H9 (cell line): ENCODE results near the gene TOMM5. TPM values are rescaled to one million over a fixed set of nuclear protein-coding genes. Genes with fewer than 3 reads are reported as not detected.

Experiments used
- DNase-seq: peaks from one replicate; pipeline ENCODE4 v3.0.0-alpha.2; 2017
- H2AFZ ChIP-seq: one replicate; pipeline ENCODE4 v1.6.1; 2013; ENCODE audit warnings: mild to moderate bottlenecking, low read length, control low read depth, moderate library complexity
- H2AK5ac ChIP-seq: 2 replicates; pipeline ENCODE4 v1.6.1; 2013; ENCODE audit warnings: low read length, control low read depth, mixed read lengths; ENCODE audit not compliant: insufficient read length
- H2BK120ac ChIP-seq: one replicate; pipeline ENCODE4 v1.6.1; 2013; ENCODE audit warnings: low read depth, mild to moderate bottlenecking, low read length, control low read depth, inconsistent platforms; ENCODE audit not compliant: poor library complexity, severe bottlenecking
- H2BK12ac ChIP-seq: 2 replicates; pipeline ENCODE4 v1.6.1; 2013; ENCODE audit warnings: low read length, control low read depth, mixed read lengths, low read depth; ENCODE audit not compliant: insufficient read length
- H2BK15ac ChIP-seq: 2 replicates; pipeline ENCODE4 v1.6.1; 2013; ENCODE audit warnings: low read depth, low read length, control low read depth
- H2BK20ac ChIP-seq: one replicate; pipeline ENCODE4 v1.6.1; 2013; ENCODE audit warnings: low read depth, mild to moderate bottlenecking, low read length, control low read depth, inconsistent platforms; ENCODE audit not compliant: poor library complexity, severe bottlenecking
- H2BK5ac ChIP-seq: 2 replicates; pipeline ENCODE4 v1.6.1; 2013; ENCODE audit warnings: low read length, control low read depth, mixed read lengths; ENCODE audit not compliant: insufficient read length
- H3K14ac ChIP-seq: 2 replicates; pipeline ENCODE4 v1.6.1; 2013; ENCODE audit warnings: low read length, control low read depth; ENCODE audit not compliant: insufficient read depth
- H3K18ac ChIP-seq: 2 replicates; pipeline ENCODE4 v1.6.1; 2013; ENCODE audit warnings: low read depth, mild to moderate bottlenecking, mixed read lengths, low read length, control low read depth; ENCODE audit not compliant: insufficient read length
- H3K23ac ChIP-seq: 2 replicates; pipeline ENCODE4 v1.6.1; 2013; ENCODE audit warnings: low read length, control low read depth, mixed read lengths, low read depth; ENCODE audit not compliant: insufficient read length
- H3K23me2 ChIP-seq: 2 replicates; pipeline ENCODE4 v1.6.1; 2013; ENCODE audit warnings: low read depth, mild to moderate bottlenecking, mixed read lengths, low read length, control low read depth; ENCODE audit not compliant: insufficient read length, poor library complexity, severe bottlenecking
- H3K27ac ChIP-seq: 2 replicates; pipeline ENCODE4 v1.5.1; 2013; ENCODE audit warnings: low read length, control low read depth, mixed read lengths, low read depth; ENCODE audit not compliant: insufficient read length
- H3K27me3 ChIP-seq: 2 replicates; pipeline ENCODE4 v1.6.1; 2013; ENCODE audit warnings: low read length, control low read depth, inconsistent platforms; ENCODE audit not compliant: insufficient read depth
- H3K4ac ChIP-seq: 2 replicates; pipeline ENCODE4 v1.6.1; 2013; ENCODE audit warnings: low read depth, mild to moderate bottlenecking, control low read depth, inconsistent platforms, low read length, moderate library complexity
- H3K4me1 ChIP-seq: 2 replicates; pipeline ENCODE4 v1.6.1; 2013; ENCODE audit warnings: low read length, control low read depth, inconsistent platforms; ENCODE audit not compliant: insufficient read depth
- H3K4me2 ChIP-seq: 2 replicates; pipeline ENCODE4 v1.6.1; 2013; ENCODE audit warnings: low read length, control low read depth, mixed read lengths; ENCODE audit not compliant: insufficient read length, insufficient read depth
- H3K56ac ChIP-seq: 2 replicates; pipeline ENCODE4 v1.6.1; 2013; ENCODE audit warnings: low read depth, mild to moderate bottlenecking, mixed read lengths, low read length, control low read depth; ENCODE audit not compliant: insufficient read length
- H3K79me1 ChIP-seq: 2 replicates; pipeline ENCODE4 v1.6.1; 2013; ENCODE audit warnings: low read depth, mild to moderate bottlenecking, moderate library complexity, low read length, control low read depth, inconsistent platforms; ENCODE audit not compliant: insufficient read depth, poor library complexity, severe bottlenecking
- H3K79me2 ChIP-seq: 2 replicates; pipeline ENCODE4 v1.6.1; 2013; ENCODE audit warnings: low read length, control low read depth, inconsistent platforms; ENCODE audit not compliant: insufficient read depth
- H3K9ac ChIP-seq: 2 replicates; pipeline ENCODE4 v1.6.1; 2013; ENCODE audit warnings: low read length, control low read depth, mixed read lengths; ENCODE audit not compliant: insufficient read length; ENCODE audit errors: extremely low read depth
- H3K9me3 ChIP-seq: one replicate; pipeline ENCODE4 v1.6.1; 2013; ENCODE audit warnings: low read depth, low read length, inconsistent platforms; ENCODE audit not compliant: control insufficient read depth
- H3T11ph ChIP-seq: one replicate; pipeline ENCODE4 v1.6.1; 2013; ENCODE audit warnings: mild to moderate bottlenecking, low read length, control low read depth, inconsistent platforms
- H4K20me1 ChIP-seq: one replicate; pipeline ENCODE4 v1.6.1; 2013; ENCODE audit not compliant: control insufficient read depth, insufficient read length, insufficient read depth
- H4K5ac ChIP-seq: 2 replicates; pipeline ENCODE4 v1.6.1; 2013; ENCODE audit warnings: low read depth, mild to moderate bottlenecking, mixed read lengths, low read length, control low read depth; ENCODE audit not compliant: insufficient read length
- H4K8ac ChIP-seq: replicated peaks from 2 replicates; pipeline ENCODE4 v1.6.1; 2013; ENCODE audit warnings: low read length, control low read depth, mixed read lengths, low read depth; ENCODE audit not compliant: insufficient read length
- H4K91ac ChIP-seq: 2 replicates; pipeline ENCODE4 v1.6.1; 2013; ENCODE audit warnings: low read depth, mild to moderate bottlenecking, moderate library complexity, mixed read lengths, low read length, control low read depth; ENCODE audit not compliant: insufficient read length
- H3K27ac Mint-ChIP-seq, 3 experiments: 2 replicates in 2 of 3; 3 replicates in 1 of 3; pipeline ENCODE4 v1.8.0; 2020 to 2021; ENCODE audit warnings: mixed read lengths in 3 of 3, mild to moderate bottlenecking in 1 of 3, moderate library complexity in 1 of 3
- H3K27me3 Mint-ChIP-seq: 2 replicates; pipeline ENCODE4 v1.8.0; 2021; ENCODE audit warnings: low read depth, mild to moderate bottlenecking, moderate library complexity, mixed read lengths
- H3K36me3 Mint-ChIP-seq, 3 experiments: 2 replicates in 2 of 3; 3 replicates in 1 of 3; pipeline ENCODE4 v1.8.0; 2020 to 2021; ENCODE audit warnings: low read depth in 3 of 3, mixed read lengths in 3 of 3; ENCODE audit not compliant: insufficient read depth in 1 of 3
- H3K4me1 Mint-ChIP-seq, 2 experiments: 2 replicates each; pipeline ENCODE4 v1.8.0; 2020; ENCODE audit warnings: mixed read lengths in 2 of 2
- H3K4me3 Mint-ChIP-seq, 2 experiments: 2 replicates in 1 of 2; 3 replicates in 1 of 2; pipeline ENCODE4 v1.8.0; 2020 to 2021; ENCODE audit warnings: mild to moderate bottlenecking in 2 of 2, mixed read lengths in 2 of 2, moderate library complexity in 1 of 2
- H3K9me3 Mint-ChIP-seq, 2 experiments: 2 replicates in 1 of 2; 3 replicates in 1 of 2; pipeline ENCODE4 v1.8.0; 2020; ENCODE audit warnings: mild to moderate bottlenecking in 2 of 2, mixed read lengths in 2 of 2, moderate library complexity in 1 of 2
- WGBS: extraction: QIAGEN DNeasy Blood & Tissue Kit; methylation state at CpG from one replicate; pipeline ENCODE4 v1.1.7; 2013; ENCODE audit warnings: missing lambda C conversion rate, low lambda C conversion rate, mixed read lengths; ENCODE audit not compliant: insufficient read length; ENCODE audit errors: extremely low coverage; 5-methylcytosine and 5-hydroxymethylcytosine counted together
- total RNA-seq: library from RNA; stranded (reverse); gene quantifications from 2 replicates; pipeline ENCODE4 v1.2.1, GENCODE V29; 2021
- TF ChIP-seq, protein P1 (sequence below): fragments of 200-600 bp; sonication (generic); conservative IDR thresholded peaks from 3 replicates; pipeline ENCODE4 v1.8.0; 2021; ENCODE audit warnings: antibody characterized with exemption, mild to moderate bottlenecking

The TOMM5 gene
- total RNA-seq, 1 experiment from 2014 or later: 124 TPM

DNA sequence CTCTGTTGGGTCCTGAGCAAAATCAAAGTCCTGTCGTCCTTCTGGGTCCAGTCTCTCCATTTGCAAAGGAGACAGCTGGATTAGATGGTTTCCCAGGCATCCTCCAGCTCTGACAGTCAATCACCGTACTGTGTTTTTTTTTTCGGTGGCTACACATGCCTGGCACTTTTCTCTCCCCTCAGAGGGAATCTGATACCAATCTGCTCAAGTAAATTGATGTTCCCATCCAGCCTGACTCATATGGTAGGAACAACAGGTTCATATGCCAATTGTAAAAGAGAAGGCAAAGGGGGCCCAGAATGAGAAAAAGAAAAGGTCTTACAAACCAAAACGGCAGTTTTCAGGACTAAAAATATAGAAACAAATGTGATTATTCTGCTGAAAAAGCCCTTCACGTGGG, 17.4 kb downstream of the TOMM5 start:
- Histone ChIP-seq H4K8ac (no peak overlapping the region), H3K27me3 (no peaks in the 10 kb centered on the region), H2AK5ac (no peak overlapping the region), H4K5ac (no peak overlapping the region), H3K18ac (no peak overlapping the region), H3K56ac (no peak overlapping the region), H3K79me1 (peaks cover under 1% of the 10 kb centered on the region), H4K20me1 (no peaks in the 10 kb centered on the region), H2AFZ (no peak overlapping the region), H2BK15ac (no peak overlapping the region), H3K4me1 (peaks cover 7% of the 10 kb centered on the region), H3K27ac (no peak overlapping the region), H3T11ph (no peak overlapping the region), H3K23ac (no peak overlapping the region), H2BK12ac (no peak overlapping the region), H2BK20ac (no peak overlapping the region), H3K9me3 (no peaks in the 10 kb centered on the region), H3K14ac (no peak overlapping the region), H3K4me2 (peak overlapping the region; percentile 71), H3K23me2 (peaks cover 9% of the 10 kb centered on the region), H2BK120ac (no peak overlapping the region), H3K79me2 (no peaks in the 10 kb centered on the region), H3K4ac (no peak overlapping the region), H4K91ac (no peak overlapping the region), H3K9ac (no peak overlapping the region), H2BK5ac (no peak overlapping the region)
- TF ChIP-seq, protein P1, sequence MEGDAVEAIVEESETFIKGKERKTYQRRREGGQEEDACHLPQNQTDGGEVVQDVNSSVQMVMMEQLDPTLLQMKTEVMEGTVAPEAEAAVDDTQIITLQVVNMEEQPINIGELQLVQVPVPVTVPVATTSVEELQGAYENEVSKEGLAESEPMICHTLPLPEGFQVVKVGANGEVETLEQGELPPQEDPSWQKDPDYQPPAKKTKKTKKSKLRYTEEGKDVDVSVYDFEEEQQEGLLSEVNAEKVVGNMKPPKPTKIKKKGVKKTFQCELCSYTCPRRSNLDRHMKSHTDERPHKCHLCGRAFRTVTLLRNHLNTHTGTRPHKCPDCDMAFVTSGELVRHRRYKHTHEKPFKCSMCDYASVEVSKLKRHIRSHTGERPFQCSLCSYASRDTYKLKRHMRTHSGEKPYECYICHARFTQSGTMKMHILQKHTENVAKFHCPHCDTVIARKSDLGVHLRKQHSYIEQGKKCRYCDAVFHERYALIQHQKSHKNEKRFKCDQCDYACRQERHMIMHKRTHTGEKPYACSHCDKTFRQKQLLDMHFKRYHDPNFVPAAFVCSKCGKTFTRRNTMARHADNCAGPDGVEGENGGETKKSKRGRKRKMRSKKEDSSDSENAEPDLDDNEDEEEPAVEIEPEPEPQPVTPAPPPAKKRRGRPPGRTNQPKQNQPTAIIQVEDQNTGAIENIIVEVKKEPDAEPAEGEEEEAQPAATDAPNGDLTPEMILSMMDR: no peak
- no CpG with 5 or more reads among the region's 5 CpGs for WGBS
- H3K27ac Mint-ChIP-seq: no peak overlapping the region
- H3K9me3 Mint-ChIP-seq: no peaks in the 10 kb centered on the region
- peak overlapping the region; percentile 80 to 87 for H3K4me3 Mint-ChIP-seq
- no peak for DNase-seq
- peaks cover 39 to 41% of the 10 kb centered on the region in 2 experiments for H3K4me1 Mint-ChIP-seq
- peaks cover 0 to 3% (median 0%) of the 10 kb centered on the region in 3 experiments; a peak in 1 of 7 replicates for H3K36me3 Mint-ChIP-seq
- no peaks in the 10 kb centered on the region for H3K27me3 Mint-ChIP-seq
